Measurements from ENCODE around the gene STRN.
A peak's percentile ranks its signal among the peaks of the same experiment; 100 is the strongest.
"Not testable (repeated sequence)": the region's sequence is repeated elsewhere in the genome, so short reads cannot be mapped to it uniquely, and the experiment has no call there.

Gene STRN, protein sequence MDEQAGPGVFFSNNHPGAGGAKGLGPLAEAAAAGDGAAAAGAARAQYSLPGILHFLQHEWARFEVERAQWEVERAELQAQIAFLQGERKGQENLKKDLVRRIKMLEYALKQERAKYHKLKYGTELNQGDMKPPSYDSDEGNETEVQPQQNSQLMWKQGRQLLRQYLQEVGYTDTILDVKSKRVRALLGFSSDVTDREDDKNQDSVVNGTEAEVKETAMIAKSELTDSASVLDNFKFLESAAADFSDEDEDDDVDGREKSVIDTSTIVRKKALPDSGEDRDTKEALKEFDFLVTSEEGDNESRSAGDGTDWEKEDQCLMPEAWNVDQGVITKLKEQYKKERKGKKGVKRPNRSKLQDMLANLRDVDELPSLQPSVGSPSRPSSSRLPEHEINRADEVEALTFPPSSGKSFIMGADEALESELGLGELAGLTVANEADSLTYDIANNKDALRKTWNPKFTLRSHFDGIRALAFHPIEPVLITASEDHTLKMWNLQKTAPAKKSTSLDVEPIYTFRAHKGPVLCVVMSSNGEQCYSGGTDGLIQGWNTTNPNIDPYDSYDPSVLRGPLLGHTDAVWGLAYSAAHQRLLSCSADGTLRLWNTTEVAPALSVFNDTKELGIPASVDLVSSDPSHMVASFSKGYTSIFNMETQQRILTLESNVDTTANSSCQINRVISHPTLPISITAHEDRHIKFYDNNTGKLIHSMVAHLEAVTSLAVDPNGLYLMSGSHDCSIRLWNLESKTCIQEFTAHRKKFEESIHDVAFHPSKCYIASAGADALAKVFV

DNA sequence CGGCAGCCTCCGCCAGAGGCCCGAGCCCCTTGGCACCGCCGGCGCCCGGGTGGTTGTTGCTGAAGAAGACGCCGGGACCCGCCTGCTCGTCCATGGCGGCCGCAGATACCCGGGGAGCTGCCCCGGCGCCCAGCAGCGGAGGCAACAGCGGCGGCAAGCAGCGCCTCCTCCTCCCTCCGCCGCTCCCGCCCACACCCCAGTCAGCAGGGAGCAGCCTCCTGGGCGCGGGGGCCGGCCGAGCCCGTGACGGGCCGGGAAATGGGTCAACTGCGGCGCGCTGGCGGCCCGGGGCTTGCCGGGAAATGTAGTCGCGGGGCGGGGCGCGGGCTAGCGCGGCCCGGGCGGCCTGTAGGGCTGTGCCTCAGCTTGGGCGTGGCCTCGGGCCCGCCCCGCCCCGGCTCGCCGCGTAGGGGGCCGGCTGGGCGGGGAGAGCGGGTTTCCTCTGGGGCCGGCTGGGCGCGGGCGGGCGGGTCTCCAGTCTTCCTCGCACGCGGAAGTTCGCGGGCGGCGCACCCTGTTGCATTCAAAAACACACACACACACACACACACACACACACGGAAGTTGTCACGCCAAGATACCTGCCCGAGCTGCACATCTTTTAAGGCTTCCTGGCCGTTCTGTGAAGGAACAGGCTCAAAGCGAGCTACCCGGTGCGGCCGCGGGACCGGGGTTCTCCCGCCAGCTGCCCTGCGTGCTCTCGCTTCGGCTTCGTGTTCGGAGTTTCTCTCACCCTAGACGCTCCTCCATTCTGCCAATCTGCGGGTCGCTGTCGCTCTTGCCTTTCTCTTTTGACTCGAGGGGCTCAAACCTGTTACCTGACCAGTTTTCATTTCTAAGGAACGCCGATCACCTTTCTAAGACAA, at the start of gene STRN:
STRN (minus strand) TSS at position 167 of the 866 bp plus-strand sequence; CDS start at position 94, 73 bp downstream.
- in situ Hi-C loops (cut with HindIII; ENCODE audit: low pct_ligation_motif_present, low pct_unique_long_range_greater_than_20kb, low sequenced_read_pairs), result no loop called here
- peak; percentile 97 for DNase-seq

DNA sequence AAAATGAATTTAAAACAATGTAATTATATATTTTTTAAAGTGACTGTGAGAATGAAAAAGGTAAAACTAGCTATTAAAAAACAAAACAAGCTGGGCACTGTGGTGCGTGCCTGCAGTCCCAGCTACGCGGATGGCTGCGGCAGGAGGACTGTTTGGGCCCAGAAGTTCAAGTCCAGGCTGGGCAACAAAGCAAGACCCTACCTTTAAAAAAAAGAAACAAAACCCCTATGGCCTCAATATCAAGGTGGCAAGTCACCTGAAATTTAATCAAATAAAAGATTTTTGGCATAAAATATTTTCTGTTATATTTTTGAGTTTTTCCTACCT, 46.9 kb upstream of the STRN start:
- no peak for DNase-seq
- in situ Hi-C loops (cut with HindIII; ENCODE audit: low pct_ligation_motif_present, low pct_unique_long_range_greater_than_20kb, low sequenced_read_pairs), result no loop called here

DNA sequence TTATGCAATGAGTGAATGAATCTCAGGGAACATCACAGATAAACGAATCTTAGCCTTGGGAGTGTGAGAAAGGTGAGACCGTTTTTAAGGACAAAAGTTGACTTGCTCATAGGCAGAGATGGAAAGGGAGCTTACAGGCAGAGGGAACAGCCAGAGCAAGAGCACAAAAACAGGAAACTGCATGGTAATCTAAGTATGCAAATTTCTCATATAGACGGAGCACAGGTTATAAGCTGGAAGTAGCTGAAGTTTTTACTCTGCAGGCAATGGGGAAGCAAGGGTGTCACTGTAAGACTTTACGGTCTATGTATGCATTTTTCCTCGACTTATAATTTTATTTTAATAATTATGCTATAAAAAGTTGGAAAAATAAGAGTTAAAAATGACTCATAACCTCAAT, 44.8 kb upstream of the STRN start:
- in situ Hi-C loops (cut with HindIII; ENCODE audit: low pct_ligation_motif_present, low pct_unique_long_range_greater_than_20kb, low sequenced_read_pairs), result no loop called here
- no peak for DNase-seq

DNA sequence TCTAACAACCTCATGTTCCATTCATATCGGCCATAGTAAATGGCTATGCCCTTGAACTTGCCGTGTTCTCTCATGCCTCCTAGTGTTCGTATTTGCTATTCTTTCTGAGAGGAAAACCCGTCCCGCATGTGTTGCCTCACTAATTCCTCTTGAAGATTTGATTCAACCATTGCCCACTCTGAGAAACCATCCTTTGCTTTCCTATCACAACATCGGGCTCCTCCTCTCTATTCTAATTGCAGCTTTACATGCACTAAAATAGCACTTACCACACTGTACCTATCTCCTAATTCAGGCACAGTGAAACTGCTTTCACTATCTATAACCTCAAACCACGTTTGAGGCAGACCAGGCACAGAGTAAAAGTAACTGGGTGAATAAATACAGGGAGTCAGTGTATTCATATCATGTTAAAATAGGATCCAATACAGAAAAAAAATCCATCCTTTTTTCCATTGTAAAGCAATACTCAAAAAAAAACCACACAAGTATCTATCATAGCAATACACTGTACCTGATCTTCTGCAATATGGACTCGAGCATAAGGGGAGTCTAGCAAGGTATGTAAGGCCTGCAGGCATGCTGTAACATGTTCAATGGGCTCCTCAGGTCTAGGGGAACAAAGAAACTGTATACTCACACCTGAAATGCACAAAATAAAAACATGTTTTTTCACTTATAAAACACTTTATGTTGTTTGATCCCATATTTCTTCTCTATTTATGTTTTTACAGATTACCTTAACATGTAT, 39.0 kb upstream of the STRN start:
- in situ Hi-C loops (cut with HindIII; ENCODE audit: low pct_ligation_motif_present, low pct_unique_long_range_greater_than_20kb, low sequenced_read_pairs), result no loop called here
- peak; percentile 72 for DNase-seq

DNA sequence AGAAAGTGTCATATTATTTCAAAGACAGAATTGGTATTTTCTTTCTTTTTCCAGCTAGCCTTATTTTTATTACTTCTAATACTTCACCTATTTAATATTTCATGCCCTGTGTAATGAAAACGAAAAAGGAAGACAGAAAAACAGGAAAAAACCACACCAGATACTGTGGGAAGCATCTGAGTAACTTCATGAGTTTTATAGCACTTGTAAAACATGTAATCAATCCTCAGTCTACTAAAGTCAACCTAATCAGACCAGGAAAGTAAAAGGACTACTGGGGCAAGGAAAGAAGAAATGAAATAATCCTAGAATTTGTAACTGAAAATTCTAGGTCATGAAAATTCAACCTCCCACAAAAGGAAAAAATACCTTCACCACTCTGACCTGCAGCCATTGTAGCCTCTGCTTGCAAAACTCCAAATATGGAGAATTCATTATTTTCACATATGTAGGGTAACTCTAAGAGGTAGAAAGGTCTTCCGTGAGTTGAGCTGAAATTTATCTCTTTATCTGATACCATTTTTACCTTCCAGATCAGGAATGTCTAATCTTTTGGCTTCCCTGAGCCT, 34.7 kb upstream of the STRN start:
- in situ Hi-C loops (cut with HindIII; ENCODE audit: low pct_ligation_motif_present, low pct_unique_long_range_greater_than_20kb, low sequenced_read_pairs), result no loop called here
- DNase-seq, result no peak

DNA sequence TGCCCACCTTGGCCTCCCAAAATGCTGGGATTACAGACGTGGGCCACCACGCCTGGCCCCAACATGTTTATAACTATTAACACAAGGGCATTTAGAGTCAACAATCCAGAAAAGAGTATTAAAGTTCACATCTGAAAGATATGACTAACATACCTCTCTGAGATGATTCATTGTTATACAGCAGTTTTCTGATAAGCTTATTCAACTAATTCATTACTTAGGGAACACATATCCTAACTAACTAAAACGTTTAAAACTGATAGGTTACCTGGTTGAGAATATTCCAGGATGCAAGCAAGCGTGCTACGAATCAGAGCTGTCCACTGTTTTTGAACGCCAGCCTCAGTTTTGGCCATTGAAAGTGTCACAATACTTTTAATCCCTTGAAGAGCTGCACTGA, 34.0 kb upstream of the STRN start:
- in situ Hi-C loops (cut with HindIII; ENCODE audit: low pct_ligation_motif_present, low pct_unique_long_range_greater_than_20kb, low sequenced_read_pairs), result no loop called here
- no peak for DNase-seq

DNA sequence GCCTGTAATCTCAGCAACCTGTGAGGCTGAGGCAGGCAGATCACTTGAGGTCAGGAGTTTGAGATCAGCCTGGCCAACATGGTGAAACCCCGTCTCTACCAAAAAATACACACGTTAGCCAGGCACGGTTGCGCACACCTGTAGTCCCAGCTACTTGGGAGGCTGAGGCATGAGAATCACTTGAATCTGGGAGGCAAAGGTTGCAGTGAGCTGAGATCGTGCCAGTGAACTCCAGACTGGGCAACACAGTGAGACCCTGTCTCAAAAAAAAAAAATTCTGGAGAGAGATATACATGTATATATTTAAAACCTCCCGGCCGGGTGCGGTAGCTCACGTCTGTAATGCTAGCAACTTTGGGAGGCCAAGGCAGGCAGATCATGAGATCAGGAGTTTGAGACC, 33.1 kb upstream of the STRN start:
- in situ Hi-C loops (cut with HindIII; ENCODE audit: low pct_ligation_motif_present, low pct_unique_long_range_greater_than_20kb, low sequenced_read_pairs); DNase-seq: not testable (repeated sequence)

DNA sequence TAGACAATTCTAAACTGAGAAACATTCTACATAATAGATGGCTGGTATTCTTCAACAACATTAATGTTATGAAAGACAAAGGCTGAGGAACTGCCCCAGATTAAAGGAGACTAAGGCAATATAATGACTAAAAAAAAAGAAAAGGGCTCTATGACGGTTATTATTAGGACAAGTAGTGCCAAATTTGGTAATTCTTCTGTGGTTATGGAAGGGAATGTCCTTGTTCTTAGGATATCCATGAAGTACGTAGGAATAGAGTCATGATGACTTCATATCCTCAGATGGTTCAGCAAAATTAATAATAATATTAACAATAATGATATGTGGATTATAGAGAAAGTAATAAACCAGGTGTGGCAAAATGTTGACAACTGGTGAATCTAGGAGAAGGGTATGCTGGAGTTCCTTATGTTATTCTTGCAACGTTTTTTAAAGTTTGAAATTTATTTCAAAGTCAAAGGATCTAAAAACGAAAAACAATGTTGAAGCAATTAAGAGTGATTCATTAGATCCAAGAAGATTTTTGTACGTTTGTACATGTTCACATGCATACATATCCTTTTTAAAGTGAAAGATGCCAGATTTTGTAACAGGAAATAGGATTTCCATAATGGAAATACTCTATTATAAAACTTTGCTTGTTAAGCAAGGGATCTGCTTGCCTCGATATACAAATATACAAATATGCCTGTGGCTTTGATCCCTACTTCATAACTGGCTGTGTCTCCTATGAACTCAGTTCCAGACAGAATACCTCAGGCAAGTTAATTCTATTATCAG, 27.7 kb upstream of the STRN start:
- no peak for DNase-seq
- in situ Hi-C loops (cut with HindIII; ENCODE audit: low pct_ligation_motif_present, low pct_unique_long_range_greater_than_20kb, low sequenced_read_pairs), result no loop called here

DNA sequence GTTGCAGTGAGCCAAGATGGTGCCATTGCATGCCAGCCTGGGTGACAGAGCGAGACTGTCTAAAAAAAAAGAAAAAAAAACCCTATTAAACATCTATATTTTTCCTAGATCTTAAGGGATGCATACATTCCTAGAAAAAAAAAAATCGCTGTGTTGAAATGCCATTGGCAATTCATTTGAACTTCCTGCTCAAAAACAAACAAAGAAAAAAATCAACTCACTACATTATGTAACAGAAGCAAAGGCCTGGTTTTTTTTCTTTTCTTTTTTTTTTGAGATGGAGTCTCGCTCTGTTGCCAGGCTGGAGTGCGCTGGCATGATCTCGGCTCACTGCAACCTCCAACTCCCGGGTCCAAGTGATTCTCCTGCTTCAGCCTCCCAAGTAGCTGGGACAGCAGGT, 21.7 kb upstream of the STRN start:
- no peak for DNase-seq
- in situ Hi-C loops (cut with HindIII; ENCODE audit: low pct_ligation_motif_present, low pct_unique_long_range_greater_than_20kb, low sequenced_read_pairs), result no loop called here

DNA sequence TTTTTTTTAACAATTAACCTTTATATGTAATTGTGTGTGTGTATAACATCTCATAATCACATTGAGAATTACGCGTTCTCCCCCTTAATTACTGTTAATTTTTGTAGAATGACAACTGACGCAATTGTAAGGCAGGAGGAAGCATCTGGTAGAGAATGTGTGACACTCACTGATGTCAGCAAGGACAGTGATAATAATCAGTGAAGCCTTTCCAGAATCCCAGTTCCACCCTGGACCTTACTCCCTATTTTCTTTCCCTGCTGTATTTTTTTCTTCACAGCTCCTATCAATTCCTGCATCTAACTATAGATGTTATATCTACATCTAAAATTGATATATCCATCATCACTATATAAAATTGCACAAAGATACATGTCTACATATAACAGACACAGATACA, 16.1 kb upstream of the STRN start:
- in situ Hi-C loops (cut with HindIII; ENCODE audit: low pct_ligation_motif_present, low pct_unique_long_range_greater_than_20kb, low sequenced_read_pairs), result no loop called here
- no peak for DNase-seq

DNA sequence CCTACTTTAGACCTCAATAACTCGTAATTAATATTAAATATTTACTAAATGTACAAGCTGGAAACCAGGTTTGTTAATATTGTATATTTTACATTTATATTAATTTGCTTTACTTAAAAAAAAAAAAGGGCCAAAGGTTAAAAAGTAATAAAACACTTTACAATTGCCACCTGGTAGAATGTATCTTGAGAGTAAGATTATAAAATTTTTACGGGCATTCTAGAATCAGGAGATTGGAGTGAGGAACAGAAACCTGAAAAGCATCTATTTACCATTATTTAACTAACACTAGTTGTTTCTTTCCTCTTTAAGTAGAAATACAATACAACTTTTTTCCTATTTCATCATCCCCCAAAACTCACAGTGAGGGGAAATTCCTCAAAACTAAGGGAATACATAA, 15.6 kb upstream of the STRN start:
- in situ Hi-C loops (cut with HindIII; ENCODE audit: low pct_ligation_motif_present, low pct_unique_long_range_greater_than_20kb, low sequenced_read_pairs), result no loop called here
- no peak for DNase-seq

DNA sequence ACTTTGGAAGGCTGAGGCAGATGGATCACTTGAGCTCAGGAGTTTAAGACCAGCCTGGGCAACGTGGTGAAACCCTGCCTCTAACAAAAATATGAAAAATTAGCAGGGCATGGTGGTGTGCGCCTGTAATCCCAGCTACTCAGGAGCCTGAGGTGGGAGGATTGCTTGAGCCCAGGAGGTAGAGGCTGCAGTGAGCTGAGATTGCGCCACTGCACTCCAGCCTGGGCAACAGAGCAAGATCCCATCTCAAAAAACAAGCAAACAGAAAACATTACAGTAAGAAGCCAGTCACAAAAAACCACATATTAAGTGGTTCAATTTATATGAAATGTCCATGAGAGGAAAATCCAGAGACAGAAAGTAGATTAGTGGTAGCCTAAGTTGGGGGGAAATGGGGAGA, 12.7 kb upstream of the STRN start:
- DNase-seq; in situ Hi-C loops (cut with HindIII; ENCODE audit: low pct_ligation_motif_present, low pct_unique_long_range_greater_than_20kb, low sequenced_read_pairs): not testable (repeated sequence)

DNA sequence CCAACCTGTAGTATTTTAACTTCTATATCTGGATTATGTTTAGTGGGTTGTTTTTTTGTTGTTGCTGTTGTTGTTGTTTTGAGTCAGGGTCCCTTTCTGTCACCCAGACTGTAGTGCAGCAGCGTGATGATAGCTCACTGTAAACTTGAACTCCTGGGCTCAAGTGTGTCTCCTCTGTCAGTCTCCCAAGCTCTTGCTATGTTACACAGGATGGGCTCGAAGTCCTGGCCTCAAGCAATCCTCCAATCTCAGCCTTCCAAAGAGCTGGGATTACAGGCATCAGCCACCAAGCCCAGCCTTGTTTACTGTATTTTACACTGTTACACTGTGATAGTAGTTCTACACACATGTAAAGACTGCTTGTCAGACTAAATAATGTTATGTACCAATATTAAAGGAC, 9.7 kb upstream of the STRN start:
- in situ Hi-C loops (cut with HindIII; ENCODE audit: low pct_ligation_motif_present, low pct_unique_long_range_greater_than_20kb, low sequenced_read_pairs), result no loop called here

DNA sequence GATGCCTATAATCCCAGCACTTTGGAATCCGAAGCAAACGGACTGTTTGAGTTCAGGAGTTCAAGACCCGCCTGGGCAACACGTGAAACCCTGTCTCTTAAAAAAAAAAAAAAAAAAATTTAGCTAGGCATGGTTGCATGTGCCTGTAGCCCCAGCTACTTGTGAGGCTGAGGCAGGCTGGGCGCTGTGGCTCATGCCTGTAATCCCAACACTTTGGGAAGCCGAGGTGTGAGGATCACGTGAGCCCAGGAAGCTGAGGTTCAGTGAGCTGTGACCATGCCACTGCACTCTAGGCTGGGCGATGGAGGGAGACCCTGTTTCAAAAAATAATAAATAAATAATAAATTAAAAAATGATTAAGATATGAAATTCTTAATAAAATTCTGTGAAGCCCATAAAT, 9.0 kb upstream of the STRN start:
- in situ Hi-C loops (cut with HindIII; ENCODE audit: low pct_ligation_motif_present, low pct_unique_long_range_greater_than_20kb, low sequenced_read_pairs), result no loop called here
- DNase-seq, result no peak

More for the DNA sequence above, 9.7 kb upstream of the STRN start:
- no peak for DNase-seq

DNA sequence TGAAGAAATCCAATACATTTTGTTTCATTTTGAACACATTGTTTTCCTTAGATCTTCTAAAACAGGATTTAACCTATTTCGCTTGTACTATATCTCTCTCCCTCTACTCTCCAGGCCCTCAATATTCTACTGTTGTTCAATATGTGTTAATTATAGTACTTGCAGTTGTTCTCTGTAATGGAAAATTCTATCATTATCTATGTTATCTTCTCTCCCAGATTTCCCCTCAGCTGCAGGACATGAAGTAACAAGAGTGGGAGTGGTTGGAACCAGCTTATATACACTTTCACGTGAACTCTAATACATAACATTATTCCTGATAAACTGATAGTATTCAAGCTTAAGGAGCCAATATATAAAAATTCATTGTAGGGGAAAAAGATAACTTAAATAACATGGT, 7.0 kb upstream of the STRN start:
- no peak for DNase-seq
- in situ Hi-C loops (cut with HindIII; ENCODE audit: low pct_ligation_motif_present, low pct_unique_long_range_greater_than_20kb, low sequenced_read_pairs), result no loop called here

DNA sequence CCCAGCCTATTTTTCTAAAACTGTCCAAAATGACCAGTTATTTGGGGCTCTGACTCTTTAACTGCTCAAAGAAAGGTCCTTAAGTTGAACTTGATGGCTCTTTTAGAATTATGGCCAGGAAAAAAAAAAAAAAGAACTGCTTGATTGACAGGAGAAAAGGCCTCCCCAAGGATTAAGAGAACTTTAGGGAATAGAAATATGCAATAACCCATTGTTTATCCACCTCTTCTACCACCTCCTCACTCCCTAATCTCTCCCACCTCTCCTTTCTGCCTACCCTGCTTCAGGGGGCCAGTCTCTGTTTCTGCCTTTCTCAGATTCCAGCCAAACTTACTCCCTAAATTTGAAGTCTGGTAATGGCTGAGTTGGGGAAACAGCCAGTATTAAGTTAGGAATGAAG, 5.7 kb upstream of the STRN start:
- DNase-seq, result no peak
- in situ Hi-C loops (cut with HindIII; ENCODE audit: low pct_ligation_motif_present, low pct_unique_long_range_greater_than_20kb, low sequenced_read_pairs), result no loop called here

DNA sequence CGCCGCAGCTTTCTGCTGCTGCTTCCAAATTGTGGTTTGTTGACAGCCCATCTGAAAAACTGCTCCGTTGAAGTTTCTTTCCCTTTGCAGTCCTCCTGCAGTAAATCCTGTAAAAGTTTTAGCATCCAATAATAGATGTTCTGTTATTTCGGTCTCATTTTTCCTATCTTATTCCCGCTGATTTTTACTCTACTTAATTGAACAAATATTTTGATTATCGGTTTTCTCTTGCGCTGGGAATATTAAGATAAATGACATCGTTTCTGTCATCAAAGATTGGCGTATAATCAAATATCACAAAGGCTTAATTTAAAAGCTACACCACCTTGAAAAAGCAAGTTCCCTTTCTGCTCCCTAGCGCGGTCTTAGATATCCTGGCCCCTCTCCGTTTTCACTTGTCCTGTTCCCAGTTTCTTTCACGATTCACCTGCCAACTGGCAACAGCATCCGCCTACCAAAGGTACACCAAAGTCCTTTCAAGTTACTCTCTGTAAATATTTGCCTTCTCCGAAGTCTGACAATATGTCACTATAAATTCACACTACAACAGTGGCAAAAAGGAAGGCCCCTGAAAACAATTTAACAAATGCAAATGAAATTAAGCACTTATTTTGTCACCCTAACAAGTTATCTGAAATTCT, 1.0 kb upstream of the STRN start:
- in situ Hi-C loops (cut with HindIII; ENCODE audit: low pct_ligation_motif_present, low pct_unique_long_range_greater_than_20kb, low sequenced_read_pairs), result no loop called here
- DNase-seq, result no peak

Data from ACHN (cell line).